PC-3 (cell line): Measurements from ENCODE around the gene WAS. TPM values are rescaled to one million over a fixed set of nuclear protein-coding genes. Genes with fewer than 3 reads are reported as not detected.

Experiments used
- ATAC-seq: fragments of 200-7000 bp; cut with Tn5 transposase; 2 replicates; pipeline ENCODE4 v1.9.1; 2020; ENCODE audit warnings: mild to moderate bottlenecking, moderate library complexity
- BruUV-seq: library from RNA; stranded (reverse); fragments of 400-500 nt; replicated peaks from 2 replicates; lab custom pipeline; 2021; lab: Mats Ljungman, UMichigan
- CTCF ChIA-PET: fragments of 300-600 bp; sonication (Branson Sonifier 250); formaldehyde crosslinking; loops from one replicate; lab custom pipeline; 2022; ENCODE audit warnings: antibody characterized with exemption; lab: Charles Lee
- POLR2A ChIA-PET: fragments of 300-600 bp; sonication (Branson Sonifier 250); formaldehyde crosslinking; loops from one replicate; lab custom pipeline; 2022; ENCODE audit warnings: antibody characterized with exemption; ENCODE audit not compliant: unreplicated experiment; lab: Charles Lee
- DNase-seq: peaks from one replicate; pipeline ENCODE4 v3.0.0-alpha.2; 2015
- H2AFZ ChIP-seq: fragments of 300-600 bp; sonication (generic); 2 replicates; pipeline ENCODE4 v1.6.0; 2016; ENCODE audit warnings: antibody characterized with exemption, low read length
- H3F3A ChIP-seq: fragments of 300-600 bp; sonication (generic); one replicate; pipeline ENCODE4 v1.6.0; 2017; ENCODE audit warnings: antibody characterized with exemption, low read length, control low read depth, mild to moderate bottlenecking; ENCODE audit not compliant: unreplicated experiment
- H3K27ac ChIP-seq: fragments of 300-600 bp; sonication (generic); 2 replicates; pipeline ENCODE4 v1.5.1; 2016; ENCODE audit warnings: mild to moderate bottlenecking, low read length
- H3K27me3 ChIP-seq: fragments of 300-600 bp; sonication (generic); 2 replicates; pipeline ENCODE4 v1.6.1; 2016; ENCODE audit warnings: low read length, mixed read lengths
- H3K36me3 ChIP-seq: fragments of 300-600 bp; sonication (generic); 2 replicates; pipeline ENCODE4 v1.6.1; 2016; ENCODE audit warnings: low read depth, mixed run types, low read length, mixed read lengths
- H3K4me1 ChIP-seq: fragments of 300-600 bp; sonication (generic); 2 replicates; pipeline ENCODE4 v1.5.1; 2016; ENCODE audit warnings: low read length; ENCODE audit not compliant: insufficient read depth
- H3K4me2 ChIP-seq: fragments of 300-600 bp; sonication (generic); 2 replicates; pipeline ENCODE4 v1.6.0; 2016; ENCODE audit warnings: low read length
- H3K4me3 ChIP-seq: fragments of 300-600 bp; sonication (generic); 2 replicates; pipeline ENCODE4 v1.5.1; 2016; ENCODE audit warnings: mild to moderate bottlenecking, low read length, mixed read lengths
- H3K79me2 ChIP-seq: fragments of 300-600 bp; sonication (generic); 2 replicates; pipeline ENCODE4 v1.6.1; 2017; ENCODE audit warnings: low read length, mixed read lengths
- H3K9ac ChIP-seq: fragments of 300-600 bp; sonication (generic); 2 replicates; pipeline ENCODE4 v1.6.0; 2016; ENCODE audit warnings: mild to moderate bottlenecking, low read length
- H3K9me2 ChIP-seq: fragments of 300-600 bp; sonication (generic); replicated peaks from 2 replicates; pipeline ENCODE4 v1.6.1; 2016; ENCODE audit warnings: mixed run types, low read length, mixed read lengths
- H3K9me3 ChIP-seq: fragments of 300-600 bp; sonication (generic); 2 replicates; pipeline ENCODE4 v1.6.1; 2016; ENCODE audit warnings: low read length, mixed read lengths
- H4K20me1 ChIP-seq: fragments of 300-600 bp; sonication (generic); 2 replicates; pipeline ENCODE4 v1.6.1; 2016; ENCODE audit warnings: low read length, mixed read lengths
- EZH2 ChIP-seq: fragments of 300-600 bp; sonication (generic); IDR thresholded peaks from one replicate; pipeline ENCODE4 v1.6.1; 2017; ENCODE audit warnings: antibody characterized with exemption, mild to moderate bottlenecking, low read length; ENCODE audit not compliant: unreplicated experiment
- EZH2phosphoT487 ChIP-seq: fragments of 300-600 bp; sonication (generic); IDR thresholded peaks from 2 replicates; pipeline ENCODE4 v1.6.1; 2018; ENCODE audit warnings: mild to moderate bottlenecking, antibody characterized with exemption, low read length, borderline replicate concordance
- intact Hi-C: fragments of 100-400 bp; cut with micrococcal nuclease; formaldehyde crosslinking; loops from 2 replicates; pipeline ENCODE4 v1.9.0; 2023
- total RNA-seq: library from RNA; depleted of rRNA; stranded (reverse); fragments of >200 nt; gene quantifications from 2 replicates; pipeline ENCODE4 v1.2.3, GENCODE V29; 2014
- TF ChIP-seq, protein P1 (sequence below): fragments of 300-600 bp; sonication (generic); conservative IDR thresholded peaks from 2 replicates; pipeline ENCODE4 v1.5.1; 2017; ENCODE audit warnings: antibody characterized with exemption, low read depth, mild to moderate bottlenecking, low read length

The WAS gene
- total RNA-seq, 1 experiment from 2014 or later: 0.66 TPM

DNA sequence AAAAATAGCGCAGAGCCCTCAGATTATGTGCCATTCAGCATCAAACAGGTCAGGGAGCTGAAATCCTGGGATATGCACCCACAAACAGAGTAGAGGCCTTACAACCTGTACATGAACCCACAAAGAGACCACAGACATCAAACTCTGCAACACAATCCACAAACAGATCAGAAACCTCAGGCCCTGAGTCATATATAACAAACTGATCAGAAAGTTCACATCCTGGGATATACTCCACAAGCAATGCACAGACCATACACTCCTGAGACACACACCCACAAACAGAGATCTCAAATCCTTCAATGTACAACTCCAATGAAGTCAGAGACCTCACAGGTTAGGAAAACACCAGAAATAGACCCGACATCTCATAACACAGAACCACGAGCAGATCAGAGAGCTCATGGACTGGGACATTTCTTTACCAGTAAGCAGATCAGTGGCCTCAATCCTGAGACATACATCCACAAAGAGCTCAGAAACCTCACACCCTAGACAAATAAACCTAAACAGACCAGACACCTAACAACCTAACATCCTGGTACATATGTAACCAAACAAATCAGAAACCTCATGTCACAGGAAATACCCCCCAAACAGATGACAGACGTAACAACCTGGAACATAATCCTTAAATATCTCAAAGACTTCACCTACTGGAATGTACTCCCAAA lies 37.1 kb downstream of the WAS start:
- ATAC-seq: no peak
- Histone ChIP-seq H3K4me1 (peaks cover 5% of the 10 kb centered on the region; the same call in 1 of the 2 replicates), H3K4me2 (no peak overlapping the region), H3K9me3 (no peaks in the 10 kb centered on the region), H3K79me2 (no peaks in the 10 kb centered on the region), H3K36me3 (no peaks in the 10 kb centered on the region), H3K4me3 (no peak overlapping the region), H4K20me1 (no peaks in the 10 kb centered on the region), H2AFZ (no peak overlapping the region), H3K9me2 (no peaks in the 10 kb centered on the region), H3K27me3 (no peaks in the 10 kb centered on the region), H3K9ac (no peak overlapping the region), H3F3A (no peaks in the 10 kb centered on the region), H3K27ac (no peak overlapping the region)
- POLR2A ChIA-PET: no interaction called here
- intact Hi-C loops: no loop called here
- BruUV-seq: no TSS peak
- DNase-seq: no peak
- CTCF ChIA-PET: no interaction called here
- TF ChIP-seq, protein P1, sequence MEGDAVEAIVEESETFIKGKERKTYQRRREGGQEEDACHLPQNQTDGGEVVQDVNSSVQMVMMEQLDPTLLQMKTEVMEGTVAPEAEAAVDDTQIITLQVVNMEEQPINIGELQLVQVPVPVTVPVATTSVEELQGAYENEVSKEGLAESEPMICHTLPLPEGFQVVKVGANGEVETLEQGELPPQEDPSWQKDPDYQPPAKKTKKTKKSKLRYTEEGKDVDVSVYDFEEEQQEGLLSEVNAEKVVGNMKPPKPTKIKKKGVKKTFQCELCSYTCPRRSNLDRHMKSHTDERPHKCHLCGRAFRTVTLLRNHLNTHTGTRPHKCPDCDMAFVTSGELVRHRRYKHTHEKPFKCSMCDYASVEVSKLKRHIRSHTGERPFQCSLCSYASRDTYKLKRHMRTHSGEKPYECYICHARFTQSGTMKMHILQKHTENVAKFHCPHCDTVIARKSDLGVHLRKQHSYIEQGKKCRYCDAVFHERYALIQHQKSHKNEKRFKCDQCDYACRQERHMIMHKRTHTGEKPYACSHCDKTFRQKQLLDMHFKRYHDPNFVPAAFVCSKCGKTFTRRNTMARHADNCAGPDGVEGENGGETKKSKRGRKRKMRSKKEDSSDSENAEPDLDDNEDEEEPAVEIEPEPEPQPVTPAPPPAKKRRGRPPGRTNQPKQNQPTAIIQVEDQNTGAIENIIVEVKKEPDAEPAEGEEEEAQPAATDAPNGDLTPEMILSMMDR: no peak
- TF ChIP-seq EZH2 (no peak), EZH2phosphoT487 (no peak)

DNA sequence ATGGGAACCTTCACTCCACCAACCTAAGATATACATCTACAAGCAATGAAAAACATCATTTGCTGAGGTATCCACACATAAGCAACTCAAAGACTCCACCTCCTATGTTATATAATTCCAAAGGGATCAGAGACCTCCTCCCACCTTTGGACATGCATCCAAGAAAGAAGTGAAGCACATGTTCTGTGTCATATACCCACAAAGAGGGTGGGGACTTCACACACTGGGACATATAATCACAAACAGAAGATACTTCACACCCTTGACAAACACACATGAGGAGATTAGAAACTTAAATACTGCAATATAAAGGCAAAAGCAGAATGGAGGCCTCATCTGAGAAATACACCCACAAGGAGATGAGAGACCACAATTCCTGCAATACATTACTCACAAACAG lies 38.3 kb downstream of the WAS start:
- H3K9ac ChIP-seq: no peak overlapping the region
- ATAC-seq (no peak), DNase-seq (no peak)
- H4K20me1 ChIP-seq: no peaks in the 10 kb centered on the region
- no peak overlapping the region for H2AFZ ChIP-seq
- no peaks in the 10 kb centered on the region for H3K36me3 ChIP-seq
- H3F3A ChIP-seq: no peaks in the 10 kb centered on the region
- no peak overlapping the region for H3K4me3 ChIP-seq
- H3K27ac ChIP-seq: no peak overlapping the region
- BruUV-seq: no TSS peak
- no peaks in the 10 kb centered on the region for H3K4me1 ChIP-seq
- H3K9me3 ChIP-seq: no peaks in the 10 kb centered on the region
- ChIA-PET POLR2A (no interaction called here), CTCF (no interaction called here)
- H3K27me3 ChIP-seq: no peaks in the 10 kb centered on the region
- H3K9me2 ChIP-seq: no peaks in the 10 kb centered on the region
- intact Hi-C loops: no loop called here
- TF ChIP-seq EZH2phosphoT487 (no peak), EZH2 (no peak)
- TF ChIP-seq, protein P1: no peak
- H3K4me2 ChIP-seq: no peak overlapping the region
- H3K79me2 ChIP-seq: no peaks in the 10 kb centered on the region

DNA sequence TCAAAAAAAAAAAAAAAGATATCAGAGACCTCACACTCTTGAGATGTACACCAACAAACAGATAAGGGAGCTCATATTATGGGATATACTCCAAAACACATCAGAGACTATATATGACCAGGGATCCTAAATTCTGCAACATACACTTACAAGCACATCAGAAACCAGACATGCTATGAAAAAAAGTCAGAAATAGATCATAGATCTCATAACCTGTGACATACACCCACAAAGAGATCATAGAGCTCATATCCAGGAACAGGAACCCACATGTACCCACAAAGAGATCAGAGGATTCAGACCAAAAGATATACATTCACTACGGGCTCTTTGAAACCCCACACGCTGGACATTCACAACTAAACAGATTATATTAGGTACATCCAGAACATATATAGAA lies 43.0 kb downstream of the WAS start:
- no peaks in the 10 kb centered on the region for H4K20me1 ChIP-seq

More for the DNA sequence above, 43.0 kb downstream of the WAS start:
- BruUV-seq: no TSS peak
- Histone ChIP-seq H3K79me2 (no peaks in the 10 kb centered on the region), H3K27me3 (no peaks in the 10 kb centered on the region), H3K4me2 (no peak overlapping the region), H3K27ac (no peak overlapping the region), H3K9me3 (no peaks in the 10 kb centered on the region), H2AFZ (no peak overlapping the region), H3K9ac (no peak overlapping the region), H3K4me1 (no peaks in the 10 kb centered on the region), H3F3A (no peaks in the 10 kb centered on the region), H3K9me2 (no peaks in the 10 kb centered on the region), H3K36me3 (no peaks in the 10 kb centered on the region), H3K4me3 (no peak overlapping the region)
- ChIA-PET CTCF (no interaction called here), POLR2A (no interaction called here)
- TF ChIP-seq EZH2: no peak
- TF ChIP-seq EZH2phosphoT487: no peak
- TF ChIP-seq, protein P1: no peak
- ATAC-seq (no peak), DNase-seq (no peak)
- intact Hi-C loops: no loop called here
